Measurements from ENCODE around the gene TRAPPC2L.

TRAPPC2L gene

DNA sequence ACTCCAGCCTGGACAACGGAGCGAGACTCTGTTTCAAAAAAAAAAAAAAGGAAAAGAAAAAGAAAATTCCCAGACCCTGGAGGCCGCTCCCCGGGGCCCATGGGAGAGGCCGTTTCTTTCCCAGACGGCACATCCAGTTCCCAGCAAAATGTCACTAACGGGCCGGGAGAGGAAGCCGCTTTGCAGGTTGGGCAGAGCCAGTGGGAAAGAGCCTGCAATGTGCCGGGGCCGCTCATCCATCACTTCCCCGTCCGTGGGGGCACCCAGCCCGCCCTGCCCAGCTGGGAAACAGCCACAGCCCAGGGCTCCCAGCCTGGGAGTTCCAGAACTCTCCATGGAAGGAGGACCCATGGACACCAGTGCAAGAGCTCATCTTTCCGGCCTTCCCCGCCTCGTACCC, 51.4 kb downstream of the TRAPPC2L start:
- no peak for TF ChIP-seq FOXP2 (optimal IDR thresholded peaks at IDR 0.05; ENCODE audit: borderline replicate concordance, extremely low read depth, extremely low read length, insufficient read depth)
- no peak for TF ChIP-seq POLR2AphosphoS5 (IDR thresholded peaks at IDR 0.05; ENCODE audit: low read depth, low read length)
- TF ChIP-seq SIN3A (IDR thresholded peaks at IDR 0.05; ENCODE audit: borderline replicate concordance, insufficient read depth, low read length), result no peak
- TF ChIP-seq, protein P1, sequence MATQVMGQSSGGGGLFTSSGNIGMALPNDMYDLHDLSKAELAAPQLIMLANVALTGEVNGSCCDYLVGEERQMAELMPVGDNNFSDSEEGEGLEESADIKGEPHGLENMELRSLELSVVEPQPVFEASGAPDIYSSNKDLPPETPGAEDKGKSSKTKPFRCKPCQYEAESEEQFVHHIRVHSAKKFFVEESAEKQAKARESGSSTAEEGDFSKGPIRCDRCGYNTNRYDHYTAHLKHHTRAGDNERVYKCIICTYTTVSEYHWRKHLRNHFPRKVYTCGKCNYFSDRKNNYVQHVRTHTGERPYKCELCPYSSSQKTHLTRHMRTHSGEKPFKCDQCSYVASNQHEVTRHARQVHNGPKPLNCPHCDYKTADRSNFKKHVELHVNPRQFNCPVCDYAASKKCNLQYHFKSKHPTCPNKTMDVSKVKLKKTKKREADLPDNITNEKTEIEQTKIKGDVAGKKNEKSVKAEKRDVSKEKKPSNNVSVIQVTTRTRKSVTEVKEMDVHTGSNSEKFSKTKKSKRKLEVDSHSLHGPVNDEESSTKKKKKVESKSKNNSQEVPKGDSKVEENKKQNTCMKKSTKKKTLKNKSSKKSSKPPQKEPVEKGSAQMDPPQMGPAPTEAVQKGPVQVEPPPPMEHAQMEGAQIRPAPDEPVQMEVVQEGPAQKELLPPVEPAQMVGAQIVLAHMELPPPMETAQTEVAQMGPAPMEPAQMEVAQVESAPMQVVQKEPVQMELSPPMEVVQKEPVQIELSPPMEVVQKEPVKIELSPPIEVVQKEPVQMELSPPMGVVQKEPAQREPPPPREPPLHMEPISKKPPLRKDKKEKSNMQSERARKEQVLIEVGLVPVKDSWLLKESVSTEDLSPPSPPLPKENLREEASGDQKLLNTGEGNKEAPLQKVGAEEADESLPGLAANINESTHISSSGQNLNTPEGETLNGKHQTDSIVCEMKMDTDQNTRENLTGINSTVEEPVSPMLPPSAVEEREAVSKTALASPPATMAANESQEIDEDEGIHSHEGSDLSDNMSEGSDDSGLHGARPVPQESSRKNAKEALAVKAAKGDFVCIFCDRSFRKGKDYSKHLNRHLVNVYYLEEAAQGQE (IDR thresholded peaks at IDR 0.05; ENCODE audit: insufficient read depth in 1 of 2, low read depth in 2 of 2, low read length in 2 of 2), result no peak
- TF ChIP-seq TAF1 (IDR thresholded peaks at IDR 0.05; ENCODE audit: borderline replicate concordance, insufficient read depth, low read length), result no peak

GRCh38 chr16:88909431-88910210, 52.7 kb downstream of the TRAPPC2L start:
- TF ChIP-seq, protein P1 (IDR thresholded peaks at IDR 0.05; ENCODE audit: insufficient read depth in 1 of 2, low read depth in 2 of 2, low read length in 2 of 2), result no peak
- no peak for TF ChIP-seq FOXP2 (optimal IDR thresholded peaks at IDR 0.05; ENCODE audit: borderline replicate concordance, extremely low read depth, extremely low read length, insufficient read depth)
- TF ChIP-seq SIN3A (IDR thresholded peaks at IDR 0.05; ENCODE audit: borderline replicate concordance, insufficient read depth, low read length), result no peak
- TF ChIP-seq POLR2AphosphoS5 (IDR thresholded peaks at IDR 0.05; ENCODE audit: low read depth, low read length), result no peak
- no peak for TF ChIP-seq TAF1 (IDR thresholded peaks at IDR 0.05; ENCODE audit: borderline replicate concordance, insufficient read depth, low read length)

DNA sequence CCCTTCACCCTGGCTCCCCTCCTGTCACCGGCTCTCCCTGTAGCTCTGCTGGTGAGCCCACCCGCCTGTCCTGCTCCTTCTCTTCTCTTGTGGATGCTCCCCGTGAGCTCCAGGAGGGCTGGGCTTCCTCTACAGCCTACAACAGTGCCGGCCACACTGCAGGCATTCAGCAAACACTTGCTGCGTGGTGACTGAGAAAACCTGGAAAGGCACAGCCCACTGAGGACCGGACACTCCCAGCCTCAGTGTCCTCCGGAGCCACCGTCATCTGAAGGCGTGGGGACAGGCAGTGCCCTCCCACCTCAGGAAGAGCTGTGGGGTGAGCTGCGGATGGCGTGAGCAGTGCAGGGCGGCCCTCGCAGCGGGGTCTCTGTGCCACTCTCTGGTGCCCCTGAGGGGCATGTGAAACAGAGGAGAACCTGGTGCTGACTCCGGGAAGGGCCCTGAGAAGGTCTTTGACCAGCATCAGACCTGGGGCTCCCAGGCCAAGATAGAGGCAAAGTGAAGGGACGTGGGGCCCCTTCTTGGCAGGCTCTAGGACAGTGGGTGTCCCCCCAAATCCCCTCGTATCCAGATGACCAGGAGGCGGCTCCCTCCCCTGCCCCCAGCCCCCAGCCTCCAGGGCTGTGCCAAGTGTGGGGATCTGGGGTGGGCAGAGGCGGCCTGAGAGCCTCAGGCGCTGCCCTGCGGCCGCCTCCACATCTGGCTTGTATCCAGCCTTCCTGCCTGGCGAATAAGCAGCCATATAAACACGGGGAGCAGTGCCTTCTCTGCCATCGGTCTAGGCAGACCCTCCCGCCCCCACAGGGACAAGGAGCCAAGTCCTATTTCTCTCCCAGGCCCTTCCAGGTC, 53.6 kb downstream of the TRAPPC2L start:
- TF ChIP-seq, protein P1 (IDR thresholded peaks at IDR 0.05; ENCODE audit: insufficient read depth in 1 of 2, low read depth in 2 of 2, low read length in 2 of 2), result no peak
- TF ChIP-seq POLR2AphosphoS5 (IDR thresholded peaks at IDR 0.05; ENCODE audit: low read depth, low read length) (no peak), FOXP2 (optimal IDR thresholded peaks at IDR 0.05; ENCODE audit: borderline replicate concordance, extremely low read depth, extremely low read length, insufficient read depth) (no peak), SIN3A (IDR thresholded peaks at IDR 0.05; ENCODE audit: borderline replicate concordance, insufficient read depth, low read length) (no peak), TAF1 (IDR thresholded peaks at IDR 0.05; ENCODE audit: borderline replicate concordance, insufficient read depth, low read length) (no peak)

GRCh38 chr16:88911136-88911945, 54.4 kb downstream of the TRAPPC2L start:
- TF ChIP-seq TAF1 (IDR thresholded peaks at IDR 0.05; ENCODE audit: borderline replicate concordance, insufficient read depth, low read length) (no peak), FOXP2 (optimal IDR thresholded peaks at IDR 0.05; ENCODE audit: borderline replicate concordance, extremely low read depth, extremely low read length, insufficient read depth) (no peak), POLR2AphosphoS5 (IDR thresholded peaks at IDR 0.05; ENCODE audit: low read depth, low read length) (no peak), SIN3A (IDR thresholded peaks at IDR 0.05; ENCODE audit: borderline replicate concordance, insufficient read depth, low read length) (no peak)

DNA sequence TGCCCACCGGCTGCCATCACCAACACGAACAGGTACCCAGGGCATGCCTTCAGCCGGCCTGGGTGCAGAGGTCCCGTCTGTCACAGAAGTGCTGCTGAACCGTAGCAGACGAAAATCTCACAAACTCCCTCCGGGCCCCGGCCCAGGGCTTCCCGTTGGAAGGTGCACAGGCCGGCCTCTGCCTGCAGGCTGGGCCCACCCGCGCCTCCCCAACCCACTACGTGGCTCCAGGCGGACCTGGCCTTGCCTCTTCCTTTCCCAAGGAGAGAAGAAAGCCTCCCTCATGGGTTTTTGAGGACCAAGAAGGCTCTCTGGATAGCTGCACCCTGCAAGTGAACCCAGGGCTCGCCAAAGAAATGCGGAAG, 55.0 kb downstream of the TRAPPC2L start:
- TF ChIP-seq POLR2AphosphoS5 (IDR thresholded peaks at IDR 0.05; ENCODE audit: low read depth, low read length), result no peak
- no peak for TF ChIP-seq SIN3A (IDR thresholded peaks at IDR 0.05; ENCODE audit: borderline replicate concordance, insufficient read depth, low read length)
- no peak for TF ChIP-seq TAF1 (IDR thresholded peaks at IDR 0.05; ENCODE audit: borderline replicate concordance, insufficient read depth, low read length)
- TF ChIP-seq FOXP2 (optimal IDR thresholded peaks at IDR 0.05; ENCODE audit: borderline replicate concordance, extremely low read depth, extremely low read length, insufficient read depth), result no peak
- TF ChIP-seq, protein P1 (IDR thresholded peaks at IDR 0.05; ENCODE audit: insufficient read depth in 1 of 2, low read depth in 2 of 2, low read length in 2 of 2), result no peak
